ENCODE results near the gene DEFB131A.
"Not testable (repeated sequence)": the region's sequence is repeated elsewhere in the genome, so short reads cannot be mapped to it uniquely, and the experiment has no call there.

DNA sequence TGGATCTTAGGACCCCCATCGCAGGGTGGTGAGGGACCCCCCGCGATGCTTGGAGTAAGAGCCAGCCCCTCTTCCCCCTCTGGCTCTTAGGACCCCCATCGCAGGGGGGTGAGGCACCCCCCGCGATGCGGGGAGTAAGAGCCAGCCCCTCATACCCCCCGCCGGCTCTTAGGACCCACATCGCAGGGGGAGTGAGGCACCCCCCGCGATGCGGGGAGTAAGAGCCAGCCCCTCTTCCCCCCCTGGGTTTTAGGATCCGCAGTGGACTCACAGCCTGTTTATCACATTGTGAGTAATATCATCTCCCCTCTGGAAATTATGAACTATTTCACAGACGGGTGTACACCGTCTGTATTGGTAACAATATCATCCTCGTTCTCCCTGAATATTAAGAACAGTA is 46.8 kb downstream of the DEFB131A start:
- not testable (repeated sequence) for TF ChIP-seq CTCF, POLR2A (IDR thresholded peaks at IDR 0.05)
